ENCODE measurements around the gene SPATA21.
"Not testable (repeated sequence)": the region's sequence is repeated elsewhere in the genome, so short reads cannot be mapped to it uniquely, and the experiment has no call there.

Gene SPATA21

GRCh38 chr1:16378443-16378842, 58.8 kb downstream of the SPATA21 start:
- no peak for DNase-seq (ENCODE audit: low read depth)

- no peak for DNase-seq (ENCODE audit: low read depth)
These were observed 60.3 kb downstream of the SPATA21 start for GRCh38 chr1:16376971-16377370.

- DNase-seq (ENCODE audit: low read depth), result no peak
These were observed 61.5 kb downstream of the SPATA21 start for GRCh38 chr1:16375521-16376340.

DNA sequence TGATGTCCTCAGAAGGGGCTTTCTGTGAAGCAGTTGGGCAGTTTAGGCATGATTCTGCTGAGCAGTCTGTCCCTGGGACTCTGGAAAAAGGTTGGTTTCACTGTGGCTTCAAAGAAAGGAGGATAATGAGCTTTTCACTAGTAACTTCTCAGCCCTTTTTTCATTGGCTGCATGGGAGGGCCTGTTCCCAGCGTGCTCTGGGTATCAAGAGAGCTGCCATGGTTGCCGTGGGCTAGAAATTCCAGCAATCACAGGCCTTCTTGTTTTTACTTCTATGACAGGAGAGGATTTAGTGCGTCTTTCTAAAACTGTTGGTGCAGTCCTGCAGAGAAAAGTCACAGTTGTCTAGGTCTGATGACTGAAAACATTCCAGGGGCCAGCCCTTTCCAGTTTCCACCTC, 63.0 kb downstream of the SPATA21 start:
- DNase-seq (ENCODE audit: low read depth), result no peak

DNA sequence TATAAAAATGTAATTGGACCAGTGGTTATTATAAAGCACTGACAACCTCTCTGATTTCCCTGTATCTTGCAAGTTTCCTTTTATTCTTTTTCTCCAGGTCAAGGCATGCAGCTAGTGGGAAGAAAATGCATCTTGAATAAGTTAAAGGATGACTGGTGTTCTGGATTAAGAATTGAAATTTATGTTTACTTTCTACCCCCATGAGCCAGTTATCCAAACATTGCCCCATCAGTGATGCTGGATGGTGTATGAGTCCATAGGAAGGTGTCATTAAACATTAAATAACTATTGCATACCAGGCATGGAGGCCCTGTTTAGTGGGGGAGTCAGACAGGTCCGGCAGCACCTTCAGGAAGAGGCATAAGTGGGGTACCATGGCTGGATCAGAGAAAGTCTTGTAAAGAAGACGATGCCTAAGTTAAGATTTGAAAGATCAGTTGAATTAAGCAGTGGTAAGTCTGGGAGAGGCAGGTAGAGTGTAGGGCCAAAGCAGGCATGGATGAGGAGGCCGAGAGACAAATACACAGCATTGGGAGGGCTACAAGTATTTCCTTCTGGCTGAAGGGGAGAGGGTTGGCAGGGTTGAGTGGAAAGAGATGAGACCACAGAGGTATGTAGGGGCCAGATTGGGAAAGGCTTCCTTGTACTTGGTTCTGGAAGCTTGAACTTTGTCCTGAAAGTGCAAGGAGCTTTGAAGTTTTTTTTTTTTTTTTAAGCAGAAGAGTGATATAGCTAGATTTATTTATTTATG, 64.5 kb downstream of the SPATA21 start:
- no peak for DNase-seq (ENCODE audit: low read depth)

DNA sequence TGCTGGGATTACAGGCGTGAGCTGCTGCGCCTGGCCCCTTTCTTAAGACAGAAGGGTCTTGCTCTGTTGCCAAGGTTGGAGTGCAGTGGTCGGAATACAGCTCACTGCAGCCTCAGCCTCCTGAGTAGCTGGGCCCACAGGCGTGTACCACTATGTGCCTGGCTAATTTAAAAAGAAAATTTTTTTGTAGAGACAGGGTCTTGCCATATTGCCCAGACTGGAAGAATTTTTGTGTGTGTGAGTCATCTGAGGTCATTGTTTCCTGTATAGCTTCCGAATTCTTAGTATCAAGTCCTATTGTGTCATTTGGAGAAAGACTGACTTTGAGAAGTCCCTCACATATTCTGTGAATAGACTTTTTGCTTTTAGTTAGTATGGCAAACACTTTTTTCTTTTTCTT, 65.5 kb downstream of the SPATA21 start:
- DNase-seq (ENCODE audit: low read depth), result no peak

GRCh38 chr1:16369821-16370220, 67.4 kb downstream of the SPATA21 start:
- no peak for DNase-seq (ENCODE audit: low read depth)

DNA sequence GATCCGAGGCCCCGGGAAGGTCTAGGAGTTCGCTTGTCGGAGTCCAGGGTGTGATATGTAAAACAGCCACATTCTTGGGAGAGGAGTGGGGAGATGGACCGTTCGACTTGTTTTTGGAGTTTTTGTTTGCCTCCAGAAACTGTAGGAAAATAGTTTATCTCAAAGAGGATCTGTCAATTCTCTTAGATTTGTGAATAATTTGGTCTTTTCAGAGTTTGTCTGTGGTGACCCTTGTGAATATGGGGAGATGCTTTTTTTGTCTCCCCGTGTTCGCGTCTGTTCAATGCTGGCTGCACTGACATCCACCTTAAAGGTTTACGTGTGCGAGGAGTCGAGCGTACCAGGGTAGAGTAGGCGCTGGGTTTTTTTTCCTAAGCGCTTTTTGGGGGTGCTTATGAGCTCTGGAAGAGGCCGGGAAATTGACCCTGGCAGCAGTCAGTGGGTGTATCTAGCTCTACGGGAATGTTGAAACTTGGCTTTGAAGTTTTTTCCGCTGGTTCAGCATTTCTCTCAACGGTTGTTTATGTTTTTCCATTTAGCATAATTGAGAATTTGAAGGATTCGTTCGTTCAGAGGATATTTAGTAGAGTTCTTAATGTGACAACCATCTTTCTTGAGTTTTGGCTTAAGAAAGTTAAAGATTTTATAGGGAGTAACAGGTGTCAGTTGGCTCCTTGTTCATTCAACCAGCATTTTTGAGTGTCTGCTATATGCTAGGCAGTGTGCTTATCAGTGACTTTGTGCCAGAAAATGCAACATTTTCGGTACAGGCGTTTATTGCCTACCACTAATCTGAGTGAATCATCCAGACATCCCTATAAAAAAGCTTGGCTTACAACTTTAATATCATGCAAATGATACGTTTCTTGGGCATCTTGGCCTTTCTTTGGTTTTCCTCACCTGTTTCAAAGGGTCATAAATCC, 69.0 kb downstream of the SPATA21 start:
- DNase-seq (ENCODE audit: low read depth), result no peak

GRCh38 chr1:16367258-16367967, 69.8 kb downstream of the SPATA21 start:
- DNase-seq (ENCODE audit: low read depth), result peak; percentile 74

- DNase-seq (ENCODE audit: low read depth), result peak; percentile 99
These were observed 70.4 kb downstream of the SPATA21 start, which contains the start of gene SZRD1 for GRCh38 chr1:16366722-16367257. Gene SZRD1, plus strand, starts transcription at chr1:16367242. Its CDS starts 16 bp downstream, at chr1:16367258.

DNA sequence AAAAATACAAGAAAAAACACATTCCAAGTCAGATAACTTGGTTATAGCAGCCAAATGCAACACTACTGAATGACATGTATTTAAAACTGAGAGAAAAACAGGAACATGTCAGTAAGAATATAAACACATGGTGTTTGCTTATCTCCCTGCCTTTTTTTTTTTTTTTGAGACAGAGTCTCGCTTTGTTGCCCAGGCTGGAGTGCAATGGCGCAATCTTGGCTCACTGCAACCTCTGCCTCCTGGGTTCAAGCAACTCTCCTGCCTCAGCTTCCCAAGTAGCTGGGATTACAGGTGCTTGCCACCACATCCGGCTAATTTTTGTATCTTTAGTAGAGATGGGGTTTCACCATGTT, 72.1 kb downstream of the SPATA21 start:
- not testable (repeated sequence) for DNase-seq (ENCODE audit: low read depth)

DNA sequence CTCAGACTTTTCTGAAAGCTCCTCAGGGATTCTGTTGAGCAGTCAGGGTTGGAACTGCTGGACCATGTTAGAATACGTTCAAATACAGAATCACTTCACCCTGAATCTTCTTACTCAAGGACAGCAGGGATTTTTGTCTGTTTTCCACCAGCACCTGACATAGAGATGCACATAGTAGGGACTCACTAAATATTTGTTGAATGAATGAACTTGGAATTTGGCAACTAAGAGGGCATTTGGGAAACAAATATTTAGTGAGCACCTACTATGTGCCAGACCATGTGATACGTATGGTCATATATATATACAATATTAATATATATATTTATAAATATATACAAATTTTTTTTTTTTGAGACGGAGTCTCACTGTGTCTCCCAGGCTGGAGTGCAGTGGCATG, 80.4 kb downstream of the SPATA21 start:
- DNase-seq (ENCODE audit: low read depth), result no peak

DNA sequence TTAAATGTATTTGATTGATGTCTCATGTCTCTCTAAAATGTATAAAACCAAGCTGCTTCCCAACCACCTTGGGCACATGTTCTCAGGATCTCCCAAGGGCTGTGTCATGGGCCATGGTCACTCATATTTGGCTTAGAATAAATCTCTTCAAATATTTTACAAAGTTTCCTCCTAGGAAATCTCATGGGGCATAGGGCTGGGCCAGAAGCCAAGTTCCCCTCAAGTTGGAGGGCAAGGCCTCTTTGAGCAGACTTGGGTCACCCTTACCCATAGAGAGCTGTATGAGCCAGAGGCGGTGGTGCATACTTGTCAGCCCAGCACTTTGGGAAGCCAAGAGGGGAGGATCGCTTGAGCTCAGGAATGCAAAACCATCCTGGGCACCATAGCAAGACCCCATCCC, 82.6 kb downstream of the SPATA21 start:
- no peak for DNase-seq (ENCODE audit: low read depth)

GRCh38 chr1:16352842-16353535, 84.2 kb downstream of the SPATA21 start:
- no peak for DNase-seq (ENCODE audit: low read depth)

DNA sequence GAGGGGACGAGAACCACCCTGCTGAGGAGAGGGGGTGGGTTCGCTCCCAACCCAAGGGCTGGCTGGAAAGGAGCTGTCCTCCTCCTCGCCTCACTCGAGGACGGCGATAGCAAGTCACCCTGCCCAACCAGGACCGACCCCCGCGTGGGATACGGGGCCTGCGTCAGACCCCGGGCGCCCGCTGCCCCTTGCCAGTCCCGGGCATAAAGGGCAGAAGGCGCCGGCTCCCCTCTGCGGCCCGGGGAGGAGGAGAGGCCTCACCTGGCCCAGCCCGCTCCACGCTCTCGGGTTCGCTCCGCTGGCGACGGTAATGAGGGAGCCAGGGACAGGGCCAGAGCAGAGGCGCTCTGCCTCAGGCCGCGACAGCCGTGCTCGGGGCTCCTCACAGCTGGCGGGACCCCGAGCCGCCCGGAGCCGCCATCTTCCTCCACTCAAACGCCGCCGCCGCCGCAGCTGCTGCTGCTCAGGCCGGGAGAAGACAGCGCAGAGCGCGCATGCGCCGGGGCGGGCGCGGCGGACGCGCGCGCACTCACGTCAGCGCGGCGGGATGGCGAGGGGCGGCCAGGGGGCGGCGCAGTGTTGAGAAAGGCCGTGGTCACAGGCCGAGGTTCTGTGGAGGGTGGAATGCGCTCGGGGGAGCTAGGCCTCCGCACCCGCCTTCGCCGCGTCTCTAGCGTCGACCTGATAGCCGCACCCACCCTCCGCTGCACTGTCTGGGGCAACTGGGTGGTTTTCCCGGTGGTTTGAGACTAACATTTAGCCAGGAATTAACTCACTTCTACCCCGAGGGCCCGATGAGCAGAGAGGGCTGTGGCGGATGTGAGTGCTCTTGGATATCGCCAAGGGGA, 85.0 kb downstream of the SPATA21 start, which contains the start of gene FBXO42:
TSS of gene FBXO42 (minus strand) at position 487 of the 848 bp plus-strand sequence. CDS start 37,062 bp downstream, outside the sequence.
- peak; percentile 85 for DNase-seq (ENCODE audit: low read depth)

DNA sequence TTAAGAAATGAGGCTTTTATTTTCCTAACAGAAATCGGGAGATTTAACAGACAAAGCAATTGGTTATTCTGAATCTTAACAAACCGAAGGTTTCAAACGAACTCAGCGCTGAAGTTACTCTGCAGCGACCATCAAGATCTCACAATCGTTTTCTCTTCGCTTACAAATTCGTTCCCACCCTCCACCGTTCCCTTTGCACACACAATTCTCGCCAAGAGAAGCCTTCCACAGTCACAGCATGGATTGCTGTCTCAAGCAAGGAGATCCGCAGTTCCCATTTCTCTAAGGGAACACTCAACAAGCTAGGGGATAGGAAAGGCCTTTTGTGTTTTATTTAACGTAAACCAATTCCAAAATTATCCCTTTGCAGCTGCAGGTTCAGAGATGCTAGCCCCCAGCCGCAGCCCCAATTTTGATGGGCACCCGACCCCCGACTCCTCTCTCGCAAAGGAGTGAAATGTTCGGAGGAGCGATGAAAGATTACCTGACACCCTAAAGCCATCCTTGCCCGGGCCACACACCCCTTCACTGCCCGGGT, 85.7 kb downstream of the SPATA21 start:
- DNase-seq (ENCODE audit: low read depth), result no peak

DNA sequence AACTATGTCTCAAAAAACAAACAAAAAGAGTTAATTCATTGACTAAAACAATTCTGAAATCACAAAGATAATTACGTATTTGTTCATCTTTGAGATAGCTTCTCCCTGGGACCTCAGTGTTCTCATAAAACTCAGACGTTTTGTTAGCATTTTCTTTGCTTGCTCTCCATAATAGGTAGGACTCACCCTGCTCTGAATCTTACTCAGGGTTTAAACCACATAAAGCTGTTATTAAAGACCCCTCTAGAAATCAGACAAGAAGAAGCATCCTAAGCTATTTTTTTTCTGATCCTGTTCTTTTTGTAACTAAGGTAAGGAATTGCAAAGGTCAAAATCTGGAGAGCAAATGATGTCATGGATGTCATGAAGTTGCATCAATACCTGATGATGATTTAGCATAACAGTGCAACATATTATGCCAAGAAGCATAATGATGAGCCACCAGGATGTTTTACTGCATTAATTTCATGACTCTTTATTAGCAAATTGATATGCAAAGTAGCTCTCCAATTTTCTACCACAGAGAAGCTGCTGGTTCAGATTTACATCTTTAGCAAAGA, 87.3 kb downstream of the SPATA21 start:
- DNase-seq (ENCODE audit: low read depth), result no peak

Measured in fibroblast of the conjunctiva (primary cell).